ENCODE data around the gene NTM. TPM values are rescaled to one million over a fixed set of nuclear protein-coding genes. Genes with fewer than 3 reads are reported as not detected.

Gene NTM
- total RNA-seq, 4 donors from 2014 or later: 0.21 to 3.2 (median 0.84) TPM

GRCh38 chr11:132037956-132038355 is 667.5 kb downstream of the NTM start:
- WGBS, 2 donors: 54 to 57% methylated on average over 4 of the region's 4 CpGs
- no peaks in the 10 kb centered on the region for H3K9me3 ChIP-seq
- intact Hi-C loops (cut with DNase I): no loop called here

DNA sequence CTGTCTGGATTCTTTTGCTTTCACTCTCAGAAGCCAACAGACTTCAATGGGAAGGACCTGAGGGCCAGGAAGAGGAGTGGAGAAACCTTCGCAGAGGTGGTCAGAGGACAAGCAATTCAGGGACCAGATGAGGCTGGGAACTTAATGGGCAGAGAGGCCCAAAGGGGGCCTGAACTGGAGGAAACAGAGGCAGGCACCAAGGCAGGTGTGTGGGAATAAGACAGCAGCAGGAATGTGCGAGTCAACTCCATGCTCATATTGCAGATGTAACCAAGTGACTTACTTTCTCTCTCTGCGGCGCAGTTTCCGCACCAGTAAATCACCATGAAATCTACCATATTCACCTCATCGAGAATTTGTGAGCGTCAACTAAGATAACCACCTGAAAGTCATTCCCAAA is 669.1 kb downstream of the NTM start:
- DNase-seq: no peak
- no peak overlapping the region for H3K27ac ChIP-seq
- WGBS, 2 donors: 78 to 87% methylated on average over 7 of the region's 7 CpGs
- no peaks in the 10 kb centered on the region for H3K4me1 ChIP-seq
- intact Hi-C loops (cut with DNase I): no loop called here
- no peaks in the 10 kb centered on the region for H3K27me3 ChIP-seq
- H3K36me3 ChIP-seq: no peaks in the 10 kb centered on the region
- H3K4me3 ChIP-seq: no peak overlapping the region
- no peaks in the 10 kb centered on the region for H3K9me3 ChIP-seq
- TF ChIP-seq, protein P1, sequence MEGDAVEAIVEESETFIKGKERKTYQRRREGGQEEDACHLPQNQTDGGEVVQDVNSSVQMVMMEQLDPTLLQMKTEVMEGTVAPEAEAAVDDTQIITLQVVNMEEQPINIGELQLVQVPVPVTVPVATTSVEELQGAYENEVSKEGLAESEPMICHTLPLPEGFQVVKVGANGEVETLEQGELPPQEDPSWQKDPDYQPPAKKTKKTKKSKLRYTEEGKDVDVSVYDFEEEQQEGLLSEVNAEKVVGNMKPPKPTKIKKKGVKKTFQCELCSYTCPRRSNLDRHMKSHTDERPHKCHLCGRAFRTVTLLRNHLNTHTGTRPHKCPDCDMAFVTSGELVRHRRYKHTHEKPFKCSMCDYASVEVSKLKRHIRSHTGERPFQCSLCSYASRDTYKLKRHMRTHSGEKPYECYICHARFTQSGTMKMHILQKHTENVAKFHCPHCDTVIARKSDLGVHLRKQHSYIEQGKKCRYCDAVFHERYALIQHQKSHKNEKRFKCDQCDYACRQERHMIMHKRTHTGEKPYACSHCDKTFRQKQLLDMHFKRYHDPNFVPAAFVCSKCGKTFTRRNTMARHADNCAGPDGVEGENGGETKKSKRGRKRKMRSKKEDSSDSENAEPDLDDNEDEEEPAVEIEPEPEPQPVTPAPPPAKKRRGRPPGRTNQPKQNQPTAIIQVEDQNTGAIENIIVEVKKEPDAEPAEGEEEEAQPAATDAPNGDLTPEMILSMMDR (IDR thresholded peaks at IDR 0.05): no peak
- no peak for TF ChIP-seq POLR2A (IDR thresholded peaks at IDR 0.05)

More at GRCh38 chr11:132037956-132038355, 667.5 kb downstream of the NTM start:
- Histone ChIP-seq H3K4me1 (no peaks in the 10 kb centered on the region), H3K4me3 (no peak overlapping the region), H3K27me3 (no peaks in the 10 kb centered on the region), H3K27ac (no peak overlapping the region), H3K36me3 (no peaks in the 10 kb centered on the region)
- no peak for DNase-seq
- TF ChIP-seq, protein P1 (IDR thresholded peaks at IDR 0.05): no peak
- TF ChIP-seq POLR2A (IDR thresholded peaks at IDR 0.05): no peak

DNA sequence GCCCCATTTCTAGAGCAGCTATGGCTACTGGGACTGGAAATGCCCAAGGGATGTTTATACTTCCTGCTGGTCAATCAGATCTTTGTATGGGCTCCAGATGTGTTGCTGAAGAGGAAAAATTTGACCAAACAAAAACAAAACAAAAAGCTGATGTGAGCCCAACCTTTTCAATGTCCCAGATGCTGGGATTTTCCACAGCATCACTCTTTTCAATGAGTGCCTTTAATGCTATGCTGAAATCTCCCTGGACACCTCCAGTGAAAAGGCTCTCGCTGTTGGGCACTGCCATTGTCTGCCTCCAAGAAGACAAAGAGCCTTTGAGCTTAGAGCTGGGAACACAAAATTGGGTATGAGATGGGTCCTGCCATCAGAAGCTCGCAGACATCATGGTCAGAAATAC is 671.9 kb downstream of the NTM start:
- TF ChIP-seq, protein P1 (IDR thresholded peaks at IDR 0.05): no peak
- TF ChIP-seq POLR2A (IDR thresholded peaks at IDR 0.05): no peak
- intact Hi-C loops (cut with DNase I): no loop called here
- WGBS, 2 donors: 50 to 65% methylated on average over 2 of the region's 2 CpGs
- DNase-seq: no peak
- Histone ChIP-seq H3K4me1 (no peaks in the 10 kb centered on the region), H3K27ac (no peak overlapping the region), H3K9me3 (no peaks in the 10 kb centered on the region), H3K36me3 (no peaks in the 10 kb centered on the region), H3K4me3 (no peak overlapping the region), H3K27me3 (no peaks in the 10 kb centered on the region)

DNA sequence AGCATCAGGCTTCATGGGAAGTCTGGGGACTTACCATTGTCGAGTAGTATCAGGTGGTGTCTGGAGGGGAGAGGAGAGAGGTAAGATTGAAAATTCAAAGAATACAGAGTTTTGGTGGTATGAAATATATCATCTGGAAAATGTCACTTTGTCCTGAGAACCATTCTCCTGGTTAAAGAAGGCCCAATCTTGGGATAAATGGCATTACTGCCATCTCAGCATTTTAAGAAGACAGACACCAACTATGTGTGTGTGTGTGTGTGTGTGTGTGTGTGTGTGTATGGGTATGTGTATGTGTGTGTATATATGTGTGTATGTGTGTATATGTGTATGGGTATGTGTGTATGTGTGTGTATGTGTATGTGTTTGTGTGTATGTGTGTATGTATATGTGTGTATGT is 673.3 kb downstream of the NTM start:
- no peaks in the 10 kb centered on the region for H3K9me3 ChIP-seq
- H3K27me3 ChIP-seq: no peaks in the 10 kb centered on the region
- H3K27ac ChIP-seq: no peak overlapping the region
- no peak overlapping the region for H3K4me3 ChIP-seq
- intact Hi-C loops (cut with DNase I): no loop called here
- no peaks in the 10 kb centered on the region for H3K36me3 ChIP-seq
- 63 to 75% methylated on average over 1 of the region's 1 CpG for WGBS, 2 donors
- H3K4me1 ChIP-seq: no peaks in the 10 kb centered on the region
- no peak for DNase-seq
- TF ChIP-seq POLR2A (IDR thresholded peaks at IDR 0.05): no peak
- TF ChIP-seq, protein P1 (IDR thresholded peaks at IDR 0.05): no peak

- Histone ChIP-seq H3K4me3 (no peak overlapping the region), H3K27me3 (no peaks in the 10 kb centered on the region), H3K36me3 (no peaks in the 10 kb centered on the region), H3K4me1 (no peaks in the 10 kb centered on the region), H3K9me3 (no peaks in the 10 kb centered on the region), H3K27ac (no peak overlapping the region)
- TF ChIP-seq POLR2A (IDR thresholded peaks at IDR 0.05): no peak
- TF ChIP-seq, protein P1 (IDR thresholded peaks at IDR 0.05): no peak
- intact Hi-C loops (cut with DNase I): no loop called here
- WGBS, 2 donors: 60 to 78% methylated on average over 3 of the region's 3 CpGs
- no peak for DNase-seq
These were observed 674.7 kb downstream of the NTM start for GRCh38 chr11:132045107-132045506.

All from esophagus squamous epithelium (tissue), 5 donors.